AG04450 (cell line): ENCODE measurements around the gene RBFOX2. TPM values are rescaled to one million over a fixed set of nuclear protein-coding genes. Genes with fewer than 3 reads are reported as not detected.

Experiments
- CTCF ChIA-PET: fragments of 300-600, 350-600 bp; formaldehyde crosslinking; extraction: SDS; loops from one replicate; lab custom pipeline; 2022; ENCODE audit warnings: antibody characterized with exemption, inconsistent platforms; lab: Charles Lee
- POLR2A ChIA-PET: fragments of 350-600 bp; formaldehyde crosslinking; extraction: SDS; loops from one replicate; lab custom pipeline; 2021; ENCODE audit warnings: antibody characterized with exemption, inconsistent platforms; lab: Yijun Ruan, JAX
- DNase-seq: peaks from one replicate; pipeline ENCODE4 v3.0.0-alpha.2; 2011; ENCODE audit warnings: low read depth, low spot score
- H3K27ac ChIP-seq: one replicate; pipeline ENCODE4 v1.5.1; 2012; ENCODE audit warnings: low read depth, low read length, control low read depth
- H3K27me3 ChIP-seq: one replicate; pipeline ENCODE4 v1.6.0; 2012; ENCODE audit warnings: low read length; ENCODE audit not compliant: control insufficient read depth, insufficient read depth
- H3K4me3 ChIP-seq: 2 replicates; pipeline ENCODE4 v1.5.1; 2011; ENCODE audit warnings: mild to moderate bottlenecking, low read depth, low read length, control low read depth
- H3K9me3 ChIP-seq: 2 replicates; pipeline ENCODE4 v1.5.1; 2012; ENCODE audit warnings: low read length; ENCODE audit not compliant: control insufficient read depth, insufficient read depth
- polyA plus RNA-seq: library from polyadenylated mRNA; depleted of rRNA; stranded (reverse); fragments of >200 nt; gene quantifications from 2 replicates; pipeline ENCODE4 v1.2.3, GENCODE V29; 2011
- TF ChIP-seq, protein P1 (sequence below): IDR thresholded peaks from 2 replicates; pipeline ENCODE4 v1.5.1; 2011; ENCODE audit warnings: low read depth, low read length, control low read depth, inconsistent platforms

RBFOX2 gene
- polyA plus RNA-seq, 1 experiment: 288 TPM

DNA sequence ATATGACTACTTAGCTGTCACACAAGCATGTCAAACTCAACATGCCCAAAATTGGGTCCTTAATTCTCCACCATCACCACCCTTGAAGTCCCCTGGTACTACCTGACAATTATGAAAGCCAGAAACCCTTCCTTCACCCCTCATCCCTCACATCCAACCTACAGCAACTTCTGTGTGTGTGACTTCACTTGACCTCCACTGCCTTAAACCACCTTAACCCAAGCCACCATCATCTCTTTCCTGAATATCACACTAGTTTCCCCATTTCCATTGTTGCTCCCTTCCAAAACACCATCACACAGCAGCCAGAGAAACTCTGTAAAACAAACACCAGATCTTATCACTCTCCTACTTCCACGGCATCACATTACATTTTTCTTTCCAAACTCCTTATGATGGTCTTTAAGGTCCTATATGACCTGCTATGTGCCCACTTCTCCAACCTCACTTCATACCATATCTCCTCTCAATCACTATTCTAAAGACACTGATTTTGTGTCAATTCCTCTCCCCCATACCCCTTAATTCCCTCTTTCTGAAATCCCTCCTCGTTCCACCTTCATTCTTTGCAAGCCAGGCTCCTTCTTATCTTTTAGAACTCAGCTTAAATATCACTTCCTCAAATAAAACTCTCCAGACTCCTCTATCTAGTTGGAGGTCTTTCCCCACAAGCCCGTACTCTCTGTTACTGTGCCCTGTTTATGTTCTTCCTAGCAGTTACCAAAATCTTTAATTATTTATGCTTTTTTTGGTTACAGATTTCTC lies 124.9 kb downstream of the RBFOX2 start:
- POLR2A ChIA-PET: no interaction called here
- H3K27me3 ChIP-seq: no peaks in the 10 kb centered on the region
- CTCF ChIA-PET: interaction anchor here (2.7 kb wide), 1 partner anchor 162 kb away, joined by 7 read pairs; no protein-coding TSS in a partner anchor

DNA sequence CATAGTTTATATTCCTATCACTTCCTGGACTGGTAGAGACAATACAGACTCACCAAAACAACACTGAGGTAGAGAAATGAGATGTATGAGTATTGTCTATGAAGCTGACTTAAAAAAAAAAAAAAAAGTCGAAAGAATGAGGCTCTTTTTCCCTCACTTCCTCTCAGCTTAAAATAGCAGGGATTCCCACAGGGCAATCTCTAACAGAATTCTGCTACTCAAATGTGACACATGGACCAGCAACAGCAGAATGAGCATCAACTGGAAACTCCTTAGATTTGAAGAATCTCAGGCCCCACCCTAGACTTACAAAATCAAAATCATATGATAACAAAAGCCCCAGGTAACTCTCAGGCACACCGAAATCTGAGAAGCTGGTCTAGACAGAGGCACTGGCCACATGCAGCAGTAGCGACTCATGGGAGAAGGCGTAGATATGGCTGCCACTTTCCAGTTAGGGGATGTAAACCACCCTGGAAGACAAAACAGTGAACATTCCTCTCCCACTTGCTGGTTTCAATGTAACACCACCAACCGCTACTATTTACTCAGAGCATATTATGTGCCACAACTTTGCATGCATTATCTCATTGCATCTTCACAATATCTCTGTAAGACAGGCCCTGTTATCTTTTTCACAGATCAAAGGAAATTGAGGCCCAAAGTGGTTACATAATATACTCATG lies 128.0 kb downstream of the RBFOX2 start:
- CTCF ChIA-PET: interaction anchor here (0.9 to 3.7 kb wide), 3 partner anchors 53 to 224 kb away, joined by 3 to 19 read pairs (median 5); no protein-coding TSS in a partner anchor
- Histone ChIP-seq H3K4me3 (no peak overlapping the region), H3K9me3 (no peaks in the 10 kb centered on the region), H3K27me3 (no peaks in the 10 kb centered on the region), H3K27ac (no peak overlapping the region)
- POLR2A ChIA-PET: interaction anchor here (0.6 kb wide), 1 partner anchor 165 kb away, joined by 4 read pairs; no protein-coding TSS in a partner anchor
- TF ChIP-seq, protein P1, sequence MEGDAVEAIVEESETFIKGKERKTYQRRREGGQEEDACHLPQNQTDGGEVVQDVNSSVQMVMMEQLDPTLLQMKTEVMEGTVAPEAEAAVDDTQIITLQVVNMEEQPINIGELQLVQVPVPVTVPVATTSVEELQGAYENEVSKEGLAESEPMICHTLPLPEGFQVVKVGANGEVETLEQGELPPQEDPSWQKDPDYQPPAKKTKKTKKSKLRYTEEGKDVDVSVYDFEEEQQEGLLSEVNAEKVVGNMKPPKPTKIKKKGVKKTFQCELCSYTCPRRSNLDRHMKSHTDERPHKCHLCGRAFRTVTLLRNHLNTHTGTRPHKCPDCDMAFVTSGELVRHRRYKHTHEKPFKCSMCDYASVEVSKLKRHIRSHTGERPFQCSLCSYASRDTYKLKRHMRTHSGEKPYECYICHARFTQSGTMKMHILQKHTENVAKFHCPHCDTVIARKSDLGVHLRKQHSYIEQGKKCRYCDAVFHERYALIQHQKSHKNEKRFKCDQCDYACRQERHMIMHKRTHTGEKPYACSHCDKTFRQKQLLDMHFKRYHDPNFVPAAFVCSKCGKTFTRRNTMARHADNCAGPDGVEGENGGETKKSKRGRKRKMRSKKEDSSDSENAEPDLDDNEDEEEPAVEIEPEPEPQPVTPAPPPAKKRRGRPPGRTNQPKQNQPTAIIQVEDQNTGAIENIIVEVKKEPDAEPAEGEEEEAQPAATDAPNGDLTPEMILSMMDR: no peak
- DNase-seq: no peak

More for the DNA sequence above, 124.9 kb downstream of the RBFOX2 start:
- TF ChIP-seq, protein P1: no peak
- Histone ChIP-seq H3K27ac (no peak overlapping the region), H3K4me3 (no peak overlapping the region), H3K9me3 (no peaks in the 10 kb centered on the region)
- no peak for DNase-seq

DNA sequence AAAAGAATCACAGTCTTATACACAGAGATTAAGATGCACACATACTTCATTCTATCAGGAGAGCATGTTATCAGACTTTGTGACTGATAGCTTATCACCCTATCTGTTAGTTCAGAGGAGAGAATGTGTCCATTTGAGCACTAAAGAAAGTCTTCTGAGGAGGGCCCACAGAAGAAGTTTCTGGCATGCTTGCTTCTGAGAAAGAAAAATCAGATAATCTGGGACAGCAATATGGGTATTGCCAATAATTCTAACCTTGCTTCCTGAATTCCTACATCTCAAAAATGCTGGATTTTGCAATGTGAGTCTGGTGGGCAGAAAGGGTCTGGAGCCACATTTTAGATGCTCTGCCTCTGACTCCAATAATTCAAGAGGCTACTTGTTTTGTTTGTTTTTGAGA lies 128.9 kb downstream of the RBFOX2 start:
- Histone ChIP-seq H3K9me3 (no peaks in the 10 kb centered on the region), H3K27me3 (no peaks in the 10 kb centered on the region), H3K4me3 (no peak overlapping the region), H3K27ac (no peak overlapping the region)
- POLR2A ChIA-PET: interaction anchor here (0.6 kb wide), 2 partner anchors 166 to 519 kb away, joined by 3 to 4 read pairs; partner anchors contain the start of gene HMOX1
- TF ChIP-seq, protein P1: no peak
- CTCF ChIA-PET: interaction anchor here (0.7 to 3.7 kb wide), 2 partner anchors 166 to 352 kb away, joined by 3 to 19 read pairs; no protein-coding TSS in a partner anchor
- no peak for DNase-seq

DNA sequence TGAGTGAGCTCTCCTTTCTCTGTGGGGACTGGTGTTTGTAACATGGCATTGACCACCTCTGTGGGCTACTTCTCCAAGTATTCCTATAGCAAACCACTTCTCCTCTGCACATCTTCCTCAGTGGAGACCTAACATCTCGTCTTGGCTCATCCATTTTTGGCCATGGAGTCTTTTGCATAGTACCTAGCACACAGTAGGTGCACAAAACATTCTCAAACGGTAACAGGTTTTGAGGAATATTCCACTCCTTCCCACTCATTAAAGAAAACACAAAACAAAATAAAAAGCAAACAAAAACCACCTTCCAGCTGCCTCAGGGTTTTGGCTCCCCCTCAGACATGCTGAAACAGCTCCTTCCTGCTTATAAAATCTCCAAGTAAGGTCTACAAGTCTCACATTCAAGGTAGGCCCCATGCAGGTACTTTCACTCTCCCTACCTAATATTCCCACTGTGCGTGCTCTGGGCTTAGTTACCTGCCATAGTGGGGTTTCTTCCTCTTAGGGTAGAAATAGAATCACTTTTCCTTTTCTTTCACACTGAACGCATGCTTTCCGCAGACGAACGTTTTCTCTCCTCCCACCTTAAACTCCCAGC lies 132.4 kb downstream of the RBFOX2 start:
- CTCF ChIA-PET: interaction anchor here (4.0 kb wide), 1 partner anchor 169 kb away, joined by 25 read pairs; no protein-coding TSS in a partner anchor
- H3K9me3 ChIP-seq: no peaks in the 10 kb centered on the region
- H3K27ac ChIP-seq: no peak overlapping the region
- TF ChIP-seq, protein P1: no peak
- no peak for DNase-seq
- H3K4me3 ChIP-seq: no peak overlapping the region
- H3K27me3 ChIP-seq: no peaks in the 10 kb centered on the region
- POLR2A ChIA-PET: interaction anchor here (0.9 kb wide), 1 partner anchor 133 kb away, joined by 3 read pairs; the partner anchor contains the start of gene RBFOX2
